ENCODE results near the gene DUS4L.

GRCh38 chr7:107594961-107595737, 31.4 kb downstream of the DUS4L start:
- TF ChIP-seq CTCF (IDR thresholded peaks at IDR 0.05) (no peak), POLR2A (IDR thresholded peaks at IDR 0.05) (no peak)

Measured in Peyer's patch (tissue), 4 donors.